ENCODE results near the gene PKMYT1.
"Not testable (repeated sequence)": the region's sequence is repeated elsewhere in the genome, so short reads cannot be mapped to it uniquely, and the experiment has no call there.

PKMYT1 gene

GRCh38 chr16:2948807-2949704, 31.2 kb downstream of the PKMYT1 start:
- no peak for TF ChIP-seq CTCF (conservative IDR thresholded peaks at IDR 0.05)
- no peak overlapping the region for H3K27ac ChIP-seq

GRCh38 chr16:2946649-2947048, 33.6 kb downstream of the PKMYT1 start:
- H3K27ac ChIP-seq = no peak overlapping the region
- TF ChIP-seq CTCF (conservative IDR thresholded peaks at IDR 0.05) = no peak

- H3K27ac ChIP-seq = not testable (repeated sequence)
These were observed 36.5 kb downstream of the PKMYT1 start for GRCh38 chr16:2943716-2944115.

GRCh38 chr16:2942045-2942444, 38.2 kb downstream of the PKMYT1 start:
- no peak overlapping the region for H3K27ac ChIP-seq
- no peak for TF ChIP-seq CTCF (conservative IDR thresholded peaks at IDR 0.05)

GRCh38 chr16:2939968-2940367, 40.3 kb downstream of the PKMYT1 start:
- no peak overlapping the region for H3K27ac ChIP-seq
- no peak for TF ChIP-seq CTCF (conservative IDR thresholded peaks at IDR 0.05)

- H3K27ac ChIP-seq = no peak overlapping the region
- TF ChIP-seq CTCF (conservative IDR thresholded peaks at IDR 0.05) = no peak
These were observed 42.0 kb downstream of the PKMYT1 start for GRCh38 chr16:2938206-2938605.

- TF ChIP-seq CTCF (conservative IDR thresholded peaks at IDR 0.05) = no peak
- no peak overlapping the region for H3K27ac ChIP-seq
These were observed 43.1 kb downstream of the PKMYT1 start for GRCh38 chr16:2937170-2937569.

GRCh38 chr16:2936436-2937011, 43.7 kb downstream of the PKMYT1 start:
- H3K27ac ChIP-seq = no peak overlapping the region
- TF ChIP-seq CTCF (conservative IDR thresholded peaks at IDR 0.05) = no peak
